SK-N-SH treated with all-trans-retinoic acid at 6 μM for 48 hours (cell line): ENCODE measurements around the gene ANKS1A.

Experiments
- ZFP30 ChIP-seq: fragments of 450-650 bp; formaldehyde crosslinking; IDR thresholded peaks from 2 replicates; pipeline ENCODE4 v1.5.0; 2022; ENCODE audit warnings: mild to moderate bottlenecking, moderate library complexity
- TF ChIP-seq, protein P1 (sequence below): fragments of 250-450 bp; sonication (Bioruptor Pico); IDR thresholded peaks from 2 replicates; pipeline ENCODE4 v1.8.0; 2020; ENCODE audit warnings: mild to moderate bottlenecking, moderate library complexity, borderline replicate concordance

DNA sequence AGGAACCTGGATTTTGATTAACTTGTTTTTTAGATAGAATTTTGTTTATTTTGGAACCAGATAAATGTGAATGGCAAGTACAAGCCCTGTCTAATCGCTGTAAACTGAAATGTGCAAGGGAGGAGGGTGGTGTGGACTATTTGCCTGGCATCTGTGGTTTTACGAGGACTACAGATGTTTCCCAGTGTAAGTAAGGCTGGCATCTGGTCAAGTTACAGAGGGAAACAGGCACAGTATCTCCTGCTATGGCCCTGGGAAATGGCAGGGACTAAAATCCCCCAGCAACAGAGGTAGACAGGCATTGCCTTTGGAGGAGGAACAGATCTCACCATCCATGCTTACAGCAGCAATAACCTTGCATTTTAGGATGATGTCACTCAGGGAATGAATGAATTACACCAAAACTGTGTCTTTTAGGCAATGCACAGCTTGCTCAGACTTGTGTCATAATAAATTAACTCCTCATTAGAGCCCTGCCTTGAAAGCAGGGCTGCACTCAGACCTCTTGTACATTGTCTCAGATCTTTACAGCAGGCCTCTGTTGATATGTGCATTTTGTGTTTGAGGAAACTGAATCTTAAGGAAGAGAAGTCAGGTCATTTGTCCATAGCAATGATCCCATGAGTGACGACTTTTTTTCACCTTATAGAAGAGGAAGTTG lies 155.8 kb downstream of the ANKS1A start:
- TF ChIP-seq ZFP30 (CRISPR knock-in tag), result no peak
- TF ChIP-seq, protein P1, sequence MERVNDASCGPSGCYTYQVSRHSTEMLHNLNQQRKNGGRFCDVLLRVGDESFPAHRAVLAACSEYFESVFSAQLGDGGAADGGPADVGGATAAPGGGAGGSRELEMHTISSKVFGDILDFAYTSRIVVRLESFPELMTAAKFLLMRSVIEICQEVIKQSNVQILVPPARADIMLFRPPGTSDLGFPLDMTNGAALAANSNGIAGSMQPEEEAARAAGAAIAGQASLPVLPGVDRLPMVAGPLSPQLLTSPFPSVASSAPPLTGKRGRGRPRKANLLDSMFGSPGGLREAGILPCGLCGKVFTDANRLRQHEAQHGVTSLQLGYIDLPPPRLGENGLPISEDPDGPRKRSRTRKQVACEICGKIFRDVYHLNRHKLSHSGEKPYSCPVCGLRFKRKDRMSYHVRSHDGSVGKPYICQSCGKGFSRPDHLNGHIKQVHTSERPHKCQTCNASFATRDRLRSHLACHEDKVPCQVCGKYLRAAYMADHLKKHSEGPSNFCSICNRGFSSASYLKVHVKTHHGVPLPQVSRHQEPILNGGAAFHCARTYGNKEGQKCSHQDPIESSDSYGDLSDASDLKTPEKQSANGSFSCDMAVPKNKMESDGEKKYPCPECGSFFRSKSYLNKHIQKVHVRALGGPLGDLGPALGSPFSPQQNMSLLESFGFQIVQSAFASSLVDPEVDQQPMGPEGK (CRISPR knock-in tag), result no peak
